NCI-H446 (cell line): ENCODE data around the gene ENTPD5.
"Not testable (repeated sequence)": the region's sequence is repeated elsewhere in the genome, so short reads cannot be mapped to it uniquely, and the experiment has no call there.

Experiments used
- DNase-seq, 2 experiments: peaks; one replicate each; lab custom pipeline; 2025; lab: John Stamatoyannopoulos, UW

ENTPD5 gene

DNA sequence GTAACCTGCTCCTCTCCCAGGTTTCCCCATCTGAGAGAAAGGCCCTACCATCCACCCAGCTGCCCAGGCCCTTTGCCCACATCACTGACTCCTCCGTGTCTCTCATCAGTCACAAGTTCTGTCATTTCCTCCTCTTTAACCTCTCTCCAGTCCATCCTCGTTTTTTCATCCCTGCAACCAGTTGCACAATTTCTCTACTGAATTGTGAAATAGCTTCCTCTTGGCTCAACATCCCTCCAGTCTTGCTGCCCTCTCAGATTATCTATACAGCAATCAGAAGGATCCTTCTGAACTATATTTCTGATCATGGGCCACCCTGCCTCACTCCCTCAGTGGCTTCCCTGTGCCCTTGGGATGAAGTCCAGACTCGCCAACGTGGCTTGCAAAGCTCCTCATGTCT, 76.0 kb downstream of the ENTPD5 start:
- DNase-seq = no peak

DNA sequence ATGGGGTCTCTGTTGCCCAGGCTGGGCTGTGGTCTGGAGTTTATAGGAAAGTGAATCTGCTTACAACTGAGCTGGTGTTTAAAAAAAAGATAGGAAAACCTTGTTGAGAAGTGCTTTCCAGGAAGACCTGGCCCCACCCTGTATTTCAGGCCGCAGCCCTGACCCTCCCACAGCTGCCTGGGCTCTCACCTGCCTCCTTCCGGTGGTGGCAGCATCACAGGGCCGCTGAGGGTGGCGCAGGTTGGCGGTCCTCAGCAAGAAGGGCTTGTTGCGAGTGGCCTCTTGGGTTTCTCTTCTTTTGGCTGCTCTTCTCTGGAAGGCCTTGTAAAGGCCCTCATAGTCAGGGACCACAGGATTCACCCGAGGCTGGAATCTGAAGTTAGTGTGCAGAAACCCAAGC, 76.9 kb downstream of the ENTPD5 start:
- DNase-seq = no peak

DNA sequence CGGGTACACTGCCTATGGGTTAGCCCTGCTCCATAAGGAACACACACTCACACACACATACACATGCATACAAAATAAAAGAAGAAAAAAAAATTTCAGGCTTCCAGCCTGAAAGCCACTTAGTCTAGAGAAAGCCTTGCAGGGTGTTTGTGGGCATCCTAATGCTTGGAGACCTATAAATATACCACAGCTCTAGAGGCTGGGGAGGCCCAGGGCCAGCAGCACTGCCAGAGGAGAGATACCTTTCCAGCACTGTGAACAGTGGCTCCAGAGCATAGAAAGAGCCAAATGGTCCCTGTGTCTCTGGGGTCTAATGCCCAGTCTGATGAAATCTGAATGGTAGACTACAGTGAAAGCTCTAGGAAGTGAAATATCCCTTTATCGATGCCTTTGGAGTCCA, 82.1 kb downstream of the ENTPD5 start:
- DNase-seq = no peak

DNA sequence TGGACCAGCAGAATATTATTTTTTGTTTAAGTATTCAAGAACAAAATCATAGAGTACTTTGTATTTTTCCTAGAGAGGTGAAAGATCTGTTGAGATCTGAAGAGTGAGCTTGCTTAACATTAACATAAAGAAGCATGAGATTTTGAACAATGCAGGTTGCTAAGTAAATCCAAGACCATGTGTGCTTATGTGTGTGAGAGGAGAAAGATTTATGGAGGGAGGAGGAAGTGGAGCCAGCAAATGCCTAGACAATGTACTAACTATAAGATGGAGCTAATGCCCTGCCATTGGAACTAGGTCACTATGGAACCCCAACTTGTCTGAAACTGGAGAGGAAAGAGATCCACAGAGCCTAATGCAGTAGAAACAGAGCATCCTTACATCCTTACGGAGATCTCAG, 82.5 kb downstream of the ENTPD5 start:
- no peak for DNase-seq

DNA sequence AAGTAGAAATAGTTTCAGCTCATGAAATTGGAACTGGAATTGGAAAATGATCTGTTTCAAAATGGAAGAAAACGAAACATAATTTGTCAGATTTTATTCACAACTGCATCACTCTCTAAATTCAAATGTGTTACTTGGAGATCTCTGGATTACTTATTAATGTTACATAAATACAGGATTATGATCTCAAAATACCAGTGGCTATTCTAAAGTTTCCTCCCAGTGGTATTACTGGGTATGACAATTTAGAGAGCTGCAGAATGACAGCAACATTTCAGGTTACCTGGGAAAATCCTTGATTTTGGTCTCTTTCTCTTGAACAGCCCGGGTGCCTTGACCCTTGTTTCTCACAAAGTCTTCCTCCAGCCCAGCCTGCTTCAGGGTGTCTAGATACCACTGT, 83.4 kb downstream of the ENTPD5 start:
- DNase-seq = no peak

DNA sequence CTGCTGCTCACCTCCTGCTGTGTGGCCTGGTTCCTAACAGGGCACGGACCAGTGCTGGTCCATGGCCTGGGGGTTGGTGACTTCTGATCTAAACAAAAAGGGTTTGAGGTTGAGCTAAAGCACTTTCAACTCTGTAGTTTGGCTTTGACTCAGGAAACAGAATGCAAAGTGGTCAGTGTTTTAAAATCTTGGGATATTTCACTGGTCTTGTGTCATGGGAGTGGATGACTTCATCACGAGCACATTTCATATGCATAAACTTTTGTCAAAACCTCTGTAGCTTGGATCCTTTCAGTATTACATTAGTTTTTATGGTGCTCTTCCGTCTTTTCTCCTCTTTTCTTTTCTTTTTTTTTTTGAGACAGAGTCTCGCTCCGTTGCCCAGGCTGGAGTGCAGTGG, 94.8 kb downstream of the ENTPD5 start:
- DNase-seq = no peak

DNA sequence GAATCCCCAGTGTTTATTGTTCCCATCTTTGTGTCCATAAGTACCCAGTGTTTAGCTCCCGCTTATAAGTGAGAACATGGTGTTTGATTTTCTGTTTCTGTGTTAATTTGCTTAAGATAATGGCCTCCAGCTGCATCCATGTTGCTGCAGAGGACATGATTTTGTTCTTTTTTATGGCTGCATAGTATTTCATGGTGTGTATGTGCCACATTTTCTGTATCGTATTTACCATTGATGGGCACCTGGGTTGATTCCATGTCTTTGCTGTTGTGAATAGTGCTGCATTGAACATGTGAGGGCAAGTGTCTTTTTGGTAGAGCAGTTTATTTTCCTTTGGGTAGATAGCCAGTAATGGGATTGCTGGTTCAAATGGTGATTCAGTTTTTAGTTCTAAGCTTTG, 99.6 kb downstream of the ENTPD5 start:
- not testable (repeated sequence) for DNase-seq

DNA sequence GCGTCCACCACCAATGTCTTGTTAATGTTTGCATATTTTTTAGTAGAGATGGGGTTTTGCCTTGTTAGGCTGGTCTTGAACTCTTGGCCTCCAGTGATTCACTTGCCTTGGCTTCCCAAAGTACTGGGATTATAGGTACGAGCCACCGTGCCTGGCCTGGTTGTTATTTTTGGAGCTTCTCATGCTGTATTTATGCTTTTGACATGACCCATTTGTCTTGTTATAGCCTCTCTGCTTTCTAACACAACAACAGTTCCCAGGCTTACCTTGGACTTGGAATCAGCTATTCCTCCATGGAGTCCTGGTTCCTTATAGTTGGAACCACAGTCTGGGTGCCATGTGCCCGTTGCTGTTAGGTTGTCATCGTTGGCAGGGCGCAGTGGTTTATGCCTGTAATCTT, 102.8 kb downstream of the ENTPD5 start:
- no peak for DNase-seq

DNA sequence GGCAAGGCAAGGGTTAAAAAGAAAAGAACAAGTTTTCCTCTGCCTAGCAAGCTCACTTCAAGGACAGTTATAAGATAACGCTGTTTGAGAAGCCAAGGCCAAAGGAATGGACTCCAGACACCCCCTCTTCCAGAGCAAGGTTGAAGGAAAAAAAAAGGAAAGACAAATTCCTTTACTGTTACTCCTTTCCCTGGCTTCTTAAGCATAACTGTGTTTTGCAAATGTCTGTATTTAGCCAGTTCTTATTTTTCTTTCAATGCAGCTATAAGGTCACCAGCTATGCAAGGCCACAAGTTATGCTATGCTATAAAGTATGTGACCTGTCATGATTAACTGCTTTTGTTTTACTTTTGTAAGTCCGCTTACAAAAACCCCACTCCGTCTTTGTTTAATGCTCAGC, 105.8 kb downstream of the ENTPD5 start:
- no peak for DNase-seq

DNA sequence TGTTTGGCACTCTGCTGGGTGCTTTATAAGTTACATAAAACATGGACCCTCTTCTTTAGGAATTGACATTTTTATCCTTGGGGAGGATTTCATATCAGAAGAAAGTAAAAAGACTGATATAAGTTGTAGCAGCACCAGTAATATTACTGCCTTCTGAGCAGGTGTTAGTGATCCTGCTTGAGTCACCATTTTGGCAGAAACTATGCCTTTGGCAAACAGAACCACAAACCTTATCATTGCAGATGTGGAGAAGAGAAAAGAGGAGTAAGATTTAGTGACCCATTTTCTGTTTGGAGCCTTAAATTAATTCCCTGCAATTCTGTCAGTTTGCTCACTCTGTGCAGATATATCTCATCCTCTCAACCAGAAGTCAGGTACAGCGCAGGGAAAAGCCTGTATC, 109.4 kb downstream of the ENTPD5 start:
- DNase-seq = no peak
